PC-9 (cell line): ENCODE results near the gene RAB22A.

Source experiments
- CTCF ChIP-seq: fragments of 200-600 bp; sonication (generic); conservative IDR thresholded peaks from 2 replicates; pipeline ENCODE4 v1.6.1; 2017; ENCODE audit warnings: mixed run types, antibody characterized with exemption, mild to moderate bottlenecking, moderate library complexity
- EZH2 ChIP-seq: fragments of 200-600 bp; sonication (generic); IDR thresholded peaks from 2 replicates; pipeline ENCODE4 v1.8.0; 2017; ENCODE audit warnings: antibody characterized with exemption, low read depth

DNA sequence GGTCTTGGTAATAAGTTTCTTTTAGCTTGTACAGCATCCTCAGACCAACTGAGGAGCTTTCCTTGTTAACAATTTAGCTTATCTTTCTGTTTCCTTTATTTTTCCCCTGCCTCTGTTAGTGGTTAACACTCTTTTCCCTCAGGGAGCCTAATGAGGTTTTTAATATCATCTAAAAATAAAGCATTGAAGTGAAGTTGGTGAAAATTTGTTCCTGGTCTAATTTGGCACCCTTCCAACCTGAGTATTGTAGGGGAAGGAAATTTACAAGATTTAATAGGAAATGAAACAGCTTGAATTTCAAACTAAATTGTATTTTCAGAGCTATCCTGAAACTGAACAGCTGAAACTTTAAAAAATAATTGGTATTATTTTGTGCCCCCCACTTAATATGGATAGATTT lies 51.4 kb downstream of the RAB22A start:
- no peak for TF ChIP-seq CTCF
- no peak for TF ChIP-seq EZH2
